RWPE1 (cell line): ENCODE measurements around the gene INSYN2B.
A peak's percentile ranks its signal among the peaks of the same experiment; 100 is the strongest.

Source experiments
- CTCF ChIA-PET: fragments of 350-600 bp; sonication (Branson Sonifier 250); formaldehyde crosslinking; extraction: SDS; loops from one replicate; lab custom pipeline; 2021; lab: Yijun Ruan, JAX
- POLR2A ChIA-PET: fragments of 400-600 bp; formaldehyde crosslinking; extraction: SDS; loops from one replicate; lab custom pipeline; 2020; ENCODE audit warnings: antibody characterized with exemption; ENCODE audit not compliant: low non-redundant PET; lab: Yijun Ruan, JAX
- DNase-seq: peaks from one replicate; pipeline ENCODE4 v3.0.0; 2012; ENCODE audit warnings: low spot score
- H3K27ac ChIP-seq: fragments of 450-650 bp; 2 replicates; pipeline ENCODE4 v1.5.1; 2017
- TF ChIP-seq, protein P1 (sequence below): fragments of 450-650 bp; conservative IDR thresholded peaks from 2 replicates; pipeline ENCODE4 v1.5.1; 2017; ENCODE audit warnings: low read depth, mild to moderate bottlenecking

Gene INSYN2B

DNA sequence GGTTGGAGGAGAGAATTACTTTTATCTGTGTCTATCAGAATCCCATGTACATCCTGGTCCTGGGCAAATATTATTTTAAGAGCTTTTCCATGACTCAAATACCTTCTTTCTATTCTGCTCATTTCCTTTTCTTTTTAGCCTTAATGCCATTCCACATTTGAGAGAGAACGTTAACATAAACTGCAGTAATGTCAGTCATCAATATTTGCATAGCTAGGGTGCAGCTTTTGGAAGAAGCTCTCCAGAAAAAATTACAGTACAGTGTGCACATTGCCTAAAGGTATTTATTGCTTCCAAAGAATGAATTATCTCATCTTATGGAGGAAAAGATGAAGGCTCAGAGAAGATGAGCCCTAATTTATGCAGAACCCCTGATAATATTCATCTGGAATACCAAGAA is 58.3 kb downstream of the INSYN2B start:
- no peak for DNase-seq
- no peak overlapping the region for H3K27ac ChIP-seq
- TF ChIP-seq, protein P1, sequence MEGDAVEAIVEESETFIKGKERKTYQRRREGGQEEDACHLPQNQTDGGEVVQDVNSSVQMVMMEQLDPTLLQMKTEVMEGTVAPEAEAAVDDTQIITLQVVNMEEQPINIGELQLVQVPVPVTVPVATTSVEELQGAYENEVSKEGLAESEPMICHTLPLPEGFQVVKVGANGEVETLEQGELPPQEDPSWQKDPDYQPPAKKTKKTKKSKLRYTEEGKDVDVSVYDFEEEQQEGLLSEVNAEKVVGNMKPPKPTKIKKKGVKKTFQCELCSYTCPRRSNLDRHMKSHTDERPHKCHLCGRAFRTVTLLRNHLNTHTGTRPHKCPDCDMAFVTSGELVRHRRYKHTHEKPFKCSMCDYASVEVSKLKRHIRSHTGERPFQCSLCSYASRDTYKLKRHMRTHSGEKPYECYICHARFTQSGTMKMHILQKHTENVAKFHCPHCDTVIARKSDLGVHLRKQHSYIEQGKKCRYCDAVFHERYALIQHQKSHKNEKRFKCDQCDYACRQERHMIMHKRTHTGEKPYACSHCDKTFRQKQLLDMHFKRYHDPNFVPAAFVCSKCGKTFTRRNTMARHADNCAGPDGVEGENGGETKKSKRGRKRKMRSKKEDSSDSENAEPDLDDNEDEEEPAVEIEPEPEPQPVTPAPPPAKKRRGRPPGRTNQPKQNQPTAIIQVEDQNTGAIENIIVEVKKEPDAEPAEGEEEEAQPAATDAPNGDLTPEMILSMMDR: no peak
- ChIA-PET CTCF (interaction anchor here (1.0 to 1.6 kb wide), 2 partner anchors 58 to 149 kb away, joined by 3 to 5 read pairs; partner anchors contain the start of gene INSYN2B), POLR2A (no interaction called here)

DNA sequence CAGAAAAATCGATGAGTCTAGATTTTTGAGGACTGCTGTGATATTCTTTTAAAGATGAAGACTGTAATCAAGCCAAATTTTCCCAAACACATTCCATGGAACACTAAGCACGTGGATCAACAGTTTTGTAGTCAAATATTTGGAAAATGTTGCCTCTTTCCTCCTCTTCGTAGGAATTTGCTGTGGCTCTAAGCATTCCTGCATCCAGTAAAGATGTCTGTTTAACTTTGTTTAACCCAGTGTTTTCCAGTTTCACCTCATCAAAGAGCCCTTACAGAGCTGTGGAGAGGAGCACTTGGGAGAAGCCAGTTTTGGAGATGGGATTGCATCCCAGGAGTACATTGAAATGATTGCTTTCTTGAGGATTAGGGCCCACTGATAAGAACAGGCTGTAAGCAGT is 58.9 kb downstream of the INSYN2B start:
- CTCF ChIA-PET: interaction anchor here (1.0 to 1.6 kb wide), 2 partner anchors 59 to 149 kb away, joined by 3 to 5 read pairs; partner anchors contain the start of gene INSYN2B
- POLR2A ChIA-PET: no interaction called here

DNA sequence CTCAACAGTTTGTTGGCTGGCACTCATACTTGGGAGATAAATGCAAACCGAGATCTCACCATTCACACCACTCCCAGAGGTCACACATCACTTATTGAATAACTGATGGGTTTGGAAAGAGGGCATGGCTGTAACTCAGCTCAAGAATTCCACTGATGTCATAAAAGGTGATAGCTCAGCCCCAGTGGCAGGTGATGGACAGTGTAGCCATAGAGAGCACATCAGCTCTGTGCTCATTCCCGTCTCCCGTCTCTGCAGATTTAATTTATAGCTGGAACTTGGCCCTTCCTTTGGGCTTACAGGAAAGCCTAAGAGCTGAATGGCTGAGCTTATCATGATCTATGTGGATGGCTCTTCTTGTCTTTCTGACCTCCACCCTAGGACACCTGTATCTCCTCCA is 59.8 kb downstream of the INSYN2B start:
- DNase-seq: no peak
- ChIA-PET POLR2A (no interaction called here), CTCF (interaction anchor here (0.6 kb wide), 1 partner anchor 60 kb away, joined by 3 read pairs; no protein-coding TSS in a partner anchor)
- TF ChIP-seq, protein P1: no peak
- H3K27ac ChIP-seq: no peak overlapping the region

More for the DNA sequence above, 58.9 kb downstream of the INSYN2B start:
- no peak for DNase-seq
- TF ChIP-seq, protein P1: no peak
- H3K27ac ChIP-seq: no peak overlapping the region

DNA sequence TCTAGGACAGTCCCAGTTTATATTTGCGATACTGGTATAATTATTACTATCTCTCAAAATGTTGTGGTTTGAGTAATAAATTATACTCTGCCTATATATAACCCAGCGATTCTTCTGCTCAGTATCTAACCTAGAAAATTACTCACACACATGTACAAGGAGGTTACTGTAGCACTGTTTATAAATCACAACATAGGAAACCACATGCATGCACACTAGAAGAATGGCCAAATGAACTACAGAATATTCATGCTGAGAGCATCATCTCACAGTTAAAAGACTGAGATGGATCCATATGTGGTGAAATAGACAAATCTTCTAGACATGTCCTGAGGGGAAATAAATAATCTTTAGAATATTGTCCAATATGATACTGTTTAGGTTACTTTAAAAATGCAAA is 62.1 kb downstream of the INSYN2B start:
- no peak overlapping the region for H3K27ac ChIP-seq
- CTCF ChIA-PET: interaction anchor here (0.7 kb wide), 1 partner anchor 138 kb away, joined by 3 read pairs; no protein-coding TSS in a partner anchor
- POLR2A ChIA-PET: no interaction called here
- DNase-seq: no peak
- TF ChIP-seq, protein P1: no peak

DNA sequence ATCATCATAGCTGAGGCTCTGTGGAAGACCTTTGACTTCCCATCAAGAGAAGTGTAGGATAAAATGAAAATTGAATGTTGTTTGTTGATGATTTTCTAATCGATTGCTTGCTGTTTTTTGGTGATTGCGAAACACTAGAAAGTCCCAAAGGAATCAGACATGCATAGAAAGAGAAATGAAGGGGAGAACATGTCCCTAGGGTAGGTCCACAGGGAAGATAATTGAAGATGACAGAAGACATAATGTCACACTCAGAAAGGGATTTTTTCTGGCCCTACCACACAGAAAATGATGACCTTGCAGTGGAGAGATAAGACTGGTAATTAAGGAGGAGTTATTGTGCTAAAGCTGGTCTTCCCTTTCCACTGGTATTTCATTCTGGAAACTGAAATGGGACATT is 62.8 kb downstream of the INSYN2B start:
- ChIA-PET CTCF (interaction anchor here (0.5 to 1.2 kb wide), 2 partner anchors 27 to 216 kb away, joined by 3 read pairs; no protein-coding TSS in a partner anchor), POLR2A (no interaction called here)
- TF ChIP-seq, protein P1: no peak
- no peak for DNase-seq
- H3K27ac ChIP-seq: no peak overlapping the region

DNA sequence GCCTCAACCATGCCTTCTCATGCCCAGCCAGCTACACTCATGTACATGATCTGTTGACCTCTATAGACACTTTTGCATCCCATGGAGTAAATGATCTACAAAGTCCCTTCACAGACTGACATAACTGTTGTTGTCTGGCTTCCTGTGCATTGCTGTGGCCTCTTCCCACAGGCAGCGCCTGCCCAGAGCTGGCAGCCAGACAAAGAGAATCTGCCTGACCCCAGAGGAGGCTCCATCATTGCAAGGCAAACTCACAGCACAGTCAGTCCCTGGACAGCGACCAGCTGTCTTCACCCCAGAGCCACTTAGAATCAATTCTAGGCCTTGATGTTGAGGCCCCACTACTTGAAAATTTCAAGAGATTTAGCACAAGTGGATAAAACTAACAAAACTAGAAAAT is 65.5 kb downstream of the INSYN2B start:
- DNase-seq: peak; percentile 15
- POLR2A ChIA-PET: no interaction called here
- CTCF ChIA-PET: interaction anchor here (1.0 kb wide), 1 partner anchor 65 kb away, joined by 3 read pairs; the partner anchor contains the start of gene INSYN2B
- no peak overlapping the region for H3K27ac ChIP-seq
- TF ChIP-seq, protein P1: no peak
